NCI-H1436 treated with DMSO at 0.1 percent for 48 hours (cell line): ENCODE data around the gene BRD3OS.

Experiments used
- DNase-seq: peaks from one replicate; lab custom pipeline; 2025; lab: John Stamatoyannopoulos, UW

The BRD3OS gene

GRCh38 chr9:134052491-134052890 lies 27.2 kb downstream of the BRD3OS start:
- no peak for DNase-seq

- no peak for DNase-seq
These were observed 27.7 kb downstream of the BRD3OS start for GRCh38 chr9:134052941-134053340.

- DNase-seq: no peak
These were observed 28.2 kb downstream of the BRD3OS start for GRCh38 chr9:134053401-134053871.

DNA sequence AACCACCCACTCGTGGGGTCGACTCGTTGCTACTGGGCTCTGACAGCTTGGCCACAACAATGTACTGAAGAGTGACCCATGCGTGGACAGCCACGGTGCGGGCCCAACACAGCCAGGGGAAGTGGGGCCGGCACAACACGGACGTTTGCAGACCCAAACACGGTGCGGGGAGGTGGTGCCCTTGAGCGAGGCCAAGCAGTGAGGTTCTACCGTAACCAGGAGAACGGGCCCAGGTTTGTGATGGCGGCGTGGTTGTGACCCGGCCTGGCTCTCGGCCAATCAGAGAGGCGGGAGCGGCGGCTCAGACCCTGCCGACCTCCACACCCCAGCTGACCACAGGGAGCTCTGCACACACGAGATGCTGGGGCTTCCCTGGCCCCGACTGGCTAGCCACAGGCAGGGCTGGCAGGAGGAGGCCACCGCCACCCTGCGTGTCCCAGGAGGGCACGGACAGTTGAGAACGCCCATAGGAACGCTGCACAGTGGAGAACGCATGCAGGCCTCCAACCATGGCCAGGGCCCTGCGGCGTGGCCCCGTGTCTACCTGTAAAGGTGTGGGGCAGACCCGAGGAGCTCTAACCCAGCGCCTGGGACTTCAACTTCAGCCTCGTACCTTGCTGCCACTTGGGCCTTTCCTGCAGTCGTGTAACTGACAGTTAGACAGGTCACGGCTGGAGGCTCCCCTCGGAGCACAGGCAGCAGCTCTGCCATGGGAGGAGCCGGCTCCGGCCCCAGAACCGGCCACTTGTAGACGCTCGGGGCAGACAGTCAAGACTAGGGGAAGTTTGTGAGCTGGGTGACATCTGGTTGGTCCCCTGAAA lies 28.9 kb downstream of the BRD3OS start:
- DNase-seq: no peak

GRCh38 chr9:134054891-134055811 lies 29.9 kb downstream of the BRD3OS start:
- no peak for DNase-seq

DNA sequence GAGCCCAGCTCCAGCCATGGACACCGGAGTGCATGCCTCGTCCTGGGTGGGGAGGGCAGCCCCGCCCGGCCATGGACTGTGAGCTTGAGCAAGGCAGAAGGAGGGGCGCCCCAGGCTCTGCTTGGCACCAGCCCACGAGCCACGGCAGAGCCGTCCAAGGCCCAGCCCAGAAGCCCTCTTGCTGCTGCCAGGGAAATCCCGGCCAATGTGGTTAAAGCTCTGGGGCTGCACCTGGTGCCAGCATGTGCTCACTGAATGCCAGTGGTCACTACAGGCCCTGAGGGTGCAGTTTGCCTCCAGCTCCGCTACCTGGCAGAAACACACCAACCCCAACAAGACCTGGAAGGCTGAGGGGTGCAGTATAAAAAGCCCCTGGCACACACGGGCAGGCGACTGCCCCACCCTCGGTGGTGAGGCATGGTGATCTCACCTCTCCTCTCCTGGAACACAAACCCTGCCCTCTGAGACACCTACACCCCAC lies 30.7 kb downstream of the BRD3OS start:
- DNase-seq: no peak

GRCh38 chr9:134056483-134057306 lies 31.4 kb downstream of the BRD3OS start:
- DNase-seq: no peak

DNA sequence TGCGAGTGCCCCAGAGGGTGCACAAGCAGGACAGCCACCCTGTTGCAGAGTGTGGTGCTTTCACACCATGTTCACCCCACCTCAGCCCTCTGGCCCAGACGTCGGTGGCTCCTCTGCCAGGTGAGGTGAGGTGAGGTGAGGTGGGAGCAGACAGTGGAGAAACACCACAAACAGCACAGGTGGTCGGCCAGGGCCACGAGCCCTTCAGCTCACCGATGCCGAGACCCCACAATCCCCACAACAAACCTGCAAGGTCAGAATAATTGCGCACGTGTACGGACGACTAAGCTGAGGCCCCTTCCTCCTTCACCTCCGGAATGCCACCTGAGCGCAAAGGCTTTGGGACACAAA lies 32.0 kb downstream of the BRD3OS start:
- DNase-seq: no peak

DNA sequence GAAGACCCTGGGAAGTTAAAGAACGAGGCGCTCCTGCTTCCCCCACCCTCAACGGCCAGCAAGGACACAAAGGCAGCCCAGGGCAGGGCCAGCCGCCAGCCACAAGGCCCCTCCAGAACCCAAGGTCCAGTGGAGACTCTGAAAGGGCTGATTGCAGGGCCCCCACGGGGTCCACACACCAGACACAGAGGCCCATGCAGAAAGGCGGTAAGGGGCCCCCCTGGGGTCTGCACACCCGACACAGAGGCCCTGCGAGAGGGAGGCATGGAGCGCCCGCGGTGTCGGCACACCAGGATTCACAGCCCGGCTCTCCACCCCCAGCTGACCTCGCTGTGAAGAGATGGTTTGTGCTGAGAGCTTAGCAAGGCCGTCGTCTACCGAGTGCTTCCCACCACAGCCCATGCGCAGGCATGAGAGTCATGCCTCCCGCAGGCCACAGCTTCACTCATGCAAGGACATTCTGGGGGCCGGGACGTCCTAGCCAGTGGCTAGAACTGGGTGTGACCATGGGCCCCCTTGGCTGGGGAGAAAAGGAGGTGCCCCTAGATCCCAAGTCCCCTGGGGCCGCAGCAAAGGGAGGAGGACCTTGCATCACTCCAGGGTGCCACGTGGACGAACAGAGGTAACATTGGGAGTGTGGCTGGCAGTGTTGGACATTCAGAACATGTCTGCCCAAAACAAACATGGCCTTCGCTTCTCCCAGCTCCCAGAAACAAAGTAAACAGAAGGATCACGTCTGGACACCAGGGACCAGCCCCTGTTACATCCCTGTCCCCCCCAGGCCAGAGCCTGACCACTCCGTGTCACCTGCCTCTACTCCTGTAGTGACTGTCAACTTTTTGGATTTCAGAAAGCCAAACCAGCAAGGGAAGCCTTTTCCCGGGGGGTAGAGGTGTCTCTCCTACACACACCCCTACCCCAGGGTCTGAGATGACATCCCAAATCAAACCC lies 32.7 kb downstream of the BRD3OS start:
- no peak for DNase-seq

DNA sequence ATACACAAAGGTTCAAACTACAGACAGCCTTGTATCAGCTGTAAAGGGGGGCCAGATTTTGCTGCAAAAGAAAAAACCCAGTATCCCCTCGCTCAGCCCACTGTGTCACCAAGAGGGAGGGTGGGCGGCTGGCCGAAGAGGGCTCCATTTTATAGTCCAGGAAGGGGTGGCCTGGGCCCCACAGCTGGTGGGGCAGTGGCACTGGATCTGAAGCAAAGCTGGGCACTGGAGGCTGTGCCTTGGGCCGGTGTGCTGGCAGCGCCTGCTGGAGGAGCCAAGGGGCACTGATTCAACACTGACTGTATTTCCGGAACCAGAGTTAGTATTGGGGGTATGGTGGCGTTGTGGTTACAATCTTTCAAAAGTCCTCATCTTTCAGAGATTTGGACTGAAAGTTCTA lies 33.4 kb downstream of the BRD3OS start:
- DNase-seq: no peak

DNA sequence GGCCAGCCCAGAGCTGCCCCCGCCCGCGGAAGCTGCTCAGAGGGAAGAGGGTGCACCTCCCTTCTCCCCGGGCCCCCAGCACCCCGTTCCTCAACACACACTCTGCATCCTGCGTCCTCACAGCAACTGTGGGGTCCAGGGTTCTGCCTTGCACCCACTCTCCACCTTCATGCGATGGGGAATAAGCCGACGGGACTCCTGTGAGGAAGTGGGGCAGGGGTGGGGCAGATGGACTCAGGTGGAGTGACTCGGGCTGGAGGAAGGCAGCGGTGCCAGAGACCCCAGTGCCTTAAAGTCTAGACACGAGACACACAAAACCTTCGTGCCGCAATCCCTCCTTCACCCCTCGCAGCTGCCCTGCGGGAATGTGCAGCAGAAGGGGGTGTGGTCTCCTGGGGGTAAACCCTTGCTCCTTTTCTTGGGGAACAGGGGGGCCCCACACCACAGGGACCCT lies 33.9 kb downstream of the BRD3OS start:
- DNase-seq: no peak

DNA sequence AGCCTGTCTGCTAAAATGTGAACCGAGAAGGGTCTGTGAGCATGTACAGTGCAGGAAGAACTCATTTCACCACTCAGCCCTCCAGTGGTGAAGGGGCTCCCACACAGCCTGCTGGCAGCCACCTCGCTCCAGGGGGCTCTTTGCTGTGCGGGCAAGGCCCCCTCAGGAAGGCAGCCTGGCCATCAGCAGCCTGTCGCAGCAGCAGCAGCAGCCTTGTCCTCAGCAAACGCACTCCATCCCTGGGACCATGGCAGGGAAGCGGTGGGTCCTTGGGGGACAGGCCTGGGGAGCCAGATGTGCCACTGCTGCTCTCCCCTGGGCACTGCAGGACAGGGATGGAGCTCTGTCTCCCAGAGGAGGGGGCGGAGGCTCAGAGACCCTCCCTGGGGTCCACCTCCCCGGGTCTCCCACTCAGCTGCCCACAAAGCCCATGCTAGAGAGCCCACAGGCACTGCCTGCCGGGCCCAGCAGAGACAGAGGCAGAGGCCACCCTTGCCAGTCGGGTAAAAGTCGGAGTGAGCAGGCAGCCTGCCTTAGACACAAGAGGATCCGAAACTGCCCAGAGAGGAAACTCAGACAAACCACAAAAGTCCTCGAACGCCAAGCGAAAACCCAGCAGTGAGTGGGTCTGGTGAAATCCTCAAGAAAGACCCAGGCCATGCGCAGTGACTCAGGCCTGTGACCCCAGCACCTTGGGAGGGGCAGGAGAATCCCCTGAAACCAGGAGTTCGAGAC lies 34.5 kb downstream of the BRD3OS start:
- DNase-seq: no peak

GRCh38 chr9:134060546-134060945 lies 35.3 kb downstream of the BRD3OS start:
- DNase-seq: no peak

GRCh38 chr9:134061019-134061687 lies 35.9 kb downstream of the BRD3OS start:
- DNase-seq: no peak

- no peak for DNase-seq
These were observed 36.5 kb downstream of the BRD3OS start for GRCh38 chr9:134061688-134062371.

DNA sequence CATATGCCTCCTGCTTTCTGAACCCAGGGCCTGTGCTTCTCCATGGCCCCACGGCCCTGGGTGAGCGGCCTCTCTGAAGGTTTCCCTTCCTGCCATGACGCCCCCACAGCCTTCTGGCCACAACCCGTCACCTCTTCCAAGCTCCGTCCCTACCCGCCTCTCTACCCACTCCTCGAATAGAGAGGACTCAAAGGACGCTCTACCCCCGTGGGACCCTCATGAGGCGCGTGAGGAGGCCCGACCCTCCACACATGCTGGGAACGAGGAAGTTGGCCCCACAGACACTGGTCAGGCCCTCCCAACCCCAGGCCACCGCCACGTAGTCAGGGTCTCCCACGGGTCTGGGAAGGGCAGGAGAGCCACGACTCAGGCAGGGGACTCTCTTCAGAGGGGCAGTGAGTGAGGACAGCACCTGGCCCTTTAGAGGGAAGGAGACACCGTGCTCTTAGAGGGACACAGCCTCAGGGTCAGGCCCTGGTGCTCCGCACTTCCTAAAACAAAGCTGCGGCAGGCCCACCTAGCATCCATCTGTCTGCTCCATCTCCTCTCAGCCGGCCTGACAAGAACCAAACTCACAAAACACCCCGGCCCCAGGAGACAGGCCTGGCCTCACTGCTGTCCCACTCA lies 37.3 kb downstream of the BRD3OS start:
- no peak for DNase-seq

DNA sequence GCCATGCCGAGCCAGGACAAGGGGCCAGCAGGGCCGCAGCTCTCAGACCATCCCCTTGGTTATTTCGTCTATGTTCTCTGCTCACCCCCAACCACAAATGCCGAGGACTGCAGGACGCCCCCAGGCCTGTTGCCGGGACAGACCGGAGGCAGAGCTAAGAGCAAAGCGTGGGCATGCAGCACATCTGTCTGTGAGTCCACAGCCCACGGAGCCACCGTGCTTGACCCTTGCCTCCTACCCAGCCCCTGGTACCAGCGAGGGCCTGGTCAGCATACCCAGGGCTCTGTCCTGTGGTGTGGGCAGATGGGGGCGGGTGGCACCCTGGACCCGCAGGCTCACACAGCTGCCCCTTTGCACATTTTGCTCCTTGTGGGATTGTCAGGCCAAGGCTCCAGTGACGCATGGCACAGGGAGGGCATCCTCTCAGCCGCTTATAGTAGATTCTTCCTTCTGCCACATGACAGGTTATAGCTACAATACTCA lies 37.8 kb downstream of the BRD3OS start:
- no peak for DNase-seq
